ENCODE results near the gene RMC1. TPM values are rescaled to one million over a fixed set of nuclear protein-coding genes. Genes with fewer than 3 reads are reported as not detected.

The RMC1 gene
- total and polyA plus RNA-seq, 2 of the 13 experiments (the other 11 are each of a cell fraction or from before 2014, with no cell fraction given): 9.4 to 19.5 TPM

GRCh38 chr18:23569299-23570063, 66.2 kb downstream of the RMC1 start (continued):
- TF ChIP-seq RBFOX2 (IDR thresholded peaks at IDR 0.05; ENCODE audit: low read depth, low read length) (0 out of 2 replicates have a peak, but pooled peaks have one; percentile 23), TCF7 (IDR thresholded peaks at IDR 0.05; ENCODE audit: low read depth) (peak; percentile 67), CEBPG (CRISPR knock-in tag; IDR thresholded peaks at IDR 0.05) (peak; percentile 59), ZFX (CRISPR knock-in tag; IDR thresholded peaks at IDR 0.05; ENCODE audit: low read depth) (0 out of 2 replicates have a peak, but pooled peaks have one; percentile 19), PPARG (CRISPR knock-in tag; conservative IDR thresholded peaks at IDR 0.05) (peak; percentile 93), DMTF1 (CRISPR knock-in tag; IDR thresholded peaks at IDR 0.05) (no peak), NR2C2 (CRISPR knock-in tag; IDR thresholded peaks at IDR 0.05; ENCODE audit: borderline replicate concordance) (peak; percentile 40; the same call in 1 of the 2 replicates), NCOA5 (CRISPR knock-in tag; IDR thresholded peaks at IDR 0.05) (no peak), SNAPC2 (CRISPR knock-in tag; IDR thresholded peaks at IDR 0.05) (no peak), REPIN1 (CRISPR knock-in tag; IDR thresholded peaks at IDR 0.05; ENCODE audit: borderline replicate concordance, low read depth) (no peak), SKI (IDR thresholded peaks at IDR 0.05; ENCODE audit: partially characterized antibody) (peak; percentile 24), GATAD2A (CRISPR knock-in tag; IDR thresholded peaks at IDR 0.05) (peak; percentile 84), SMARCE1 (IDR thresholded peaks at IDR 0.05; ENCODE audit: borderline replicate concordance) (no peak), ZBTB7B (CRISPR knock-in tag; IDR thresholded peaks at IDR 0.05) (0 out of 2 replicates have a peak, but pooled peaks have one; percentile 39), TAF1 (CRISPR knock-in tag; IDR thresholded peaks at IDR 0.05) (no peak), ISL2 (CRISPR knock-in tag; IDR thresholded peaks at IDR 0.05) (peak; percentile 76), ARID2 (CRISPR knock-in tag; IDR thresholded peaks at IDR 0.05; ENCODE audit: borderline replicate concordance) (no peak), ZFP41 (CRISPR knock-in tag; IDR thresholded peaks at IDR 0.05; ENCODE audit: borderline replicate concordance) (no peak), SOX13 (IDR thresholded peaks at IDR 0.05) (no peak), SOX13 (CRISPR knock-in tag; conservative IDR thresholded peaks at IDR 0.05 in 1 of 2, IDR thresholded peaks at IDR 0.05 in 1 of 2) (peak in 1 of 2 experiments; percentile 77; a peak in 1 of 4 replicates), ZBTB43 (CRISPR knock-in tag; conservative IDR thresholded peaks at IDR 0.05) (0 out of 2 replicates have a peak, but pooled peaks have one; percentile 13), ZNF570 (CRISPR knock-in tag; IDR thresholded peaks at IDR 0.05; ENCODE audit: borderline replicate concordance) (no peak), TEAD3 (CRISPR knock-in tag; optimal IDR thresholded peaks at IDR 0.05; ENCODE audit: borderline replicate concordance) (peak; percentile 54), KLF13 (CRISPR knock-in tag; IDR thresholded peaks at IDR 0.05) (no peak), ZFP36 (IDR thresholded peaks at IDR 0.05; ENCODE audit: borderline replicate concordance, low read depth, low read length, partially characterized antibody) (no peak), HNF4G (IDR thresholded peaks at IDR 0.05; ENCODE audit: borderline replicate concordance, low read depth, low read length) (peak; percentile 68), HNF4G (CRISPR knock-in tag; IDR thresholded peaks at IDR 0.05; ENCODE audit: borderline replicate concordance, low read depth) (peak; percentile 29; the same call in 1 of the 2 replicates), ZNF264 (CRISPR knock-in tag; IDR thresholded peaks at IDR 0.05) (peak; percentile 49), NR2F6 (IDR thresholded peaks at IDR 0.05) (0 out of 2 replicates have a peak, but pooled peaks have one; percentile 38), NR2F6 (CRISPR knock-in tag; IDR thresholded peaks at IDR 0.05) (peak; percentile 69)

Data from HepG2 (cell line).